COLO829 (cell line): ENCODE results near the gene WNT9A.
"Not testable (repeated sequence)": the region's sequence is repeated elsewhere in the genome, so short reads cannot be mapped to it uniquely, and the experiment has no call there.

ENCODE experiments used
- DNase-seq: peaks from one replicate; pipeline ENCODE4 v3.0.0; 2012; ENCODE audit warnings: low spot score

Gene WNT9A

GRCh38 chr1:227910511-227911153 lies 37.1 kb downstream of the WNT9A start:
- DNase-seq, result no peak

GRCh38 chr1:227909923-227910328 lies 37.8 kb downstream of the WNT9A start:
- not testable (repeated sequence) for DNase-seq

- no peak for DNase-seq
Measured at GRCh38 chr1:227909188-227909587, 38.5 kb downstream of the WNT9A start.

GRCh38 chr1:227908359-227908758 lies 39.4 kb downstream of the WNT9A start:
- no peak for DNase-seq

GRCh38 chr1:227907439-227908015 lies 40.2 kb downstream of the WNT9A start:
- no peak for DNase-seq

GRCh38 chr1:227906550-227907071 lies 41.1 kb downstream of the WNT9A start:
- DNase-seq, result no peak

GRCh38 chr1:227905573-227906487 lies 41.9 kb downstream of the WNT9A start:
- DNase-seq, result no peak

- no peak for DNase-seq
Measured at GRCh38 chr1:227904541-227905335, 43.0 kb downstream of the WNT9A start.

GRCh38 chr1:227903614-227904501 lies 43.9 kb downstream of the WNT9A start:
- no peak for DNase-seq

GRCh38 chr1:227903061-227903521 lies 44.6 kb downstream of the WNT9A start:
- DNase-seq, result no peak

- DNase-seq, result no peak
Measured at GRCh38 chr1:227902641-227902990, 45.1 kb downstream of the WNT9A start.

GRCh38 chr1:227901906-227902640 lies 45.7 kb downstream of the WNT9A start:
- DNase-seq, result no peak

GRCh38 chr1:227901239-227901905 lies 46.4 kb downstream of the WNT9A start:
- no peak for DNase-seq

- no peak for DNase-seq
Measured at GRCh38 chr1:227900571-227901051, 47.1 kb downstream of the WNT9A start.

GRCh38 chr1:227899820-227900449 lies 47.8 kb downstream of the WNT9A start:
- no peak for DNase-seq

GRCh38 chr1:227899141-227899819 lies 48.5 kb downstream of the WNT9A start:
- no peak for DNase-seq

GRCh38 chr1:227898502-227899140 lies 49.1 kb downstream of the WNT9A start:
- no peak for DNase-seq
